SK-N-SH (cell line): ENCODE results near the gene SP100. TPM values are rescaled to one million over a fixed set of nuclear protein-coding genes. Genes with fewer than 3 reads are reported as not detected.

Experiments used
- CTCF ChIA-PET: fragments of 300-600, 350-600 bp; formaldehyde crosslinking; extraction: SDS; loops from one replicate; lab custom pipeline; 2021; lab: Yijun Ruan, JAX
- POLR2A ChIA-PET: fragments of 350-600 bp; sonication (Branson Sonifier 250); formaldehyde crosslinking; extraction: SDS; loops from one replicate; lab custom pipeline; 2020; ENCODE audit warnings: antibody characterized with exemption, inconsistent platforms; lab: Yijun Ruan, JAX
- DNase-seq: peaks from one replicate; pipeline ENCODE4 v3.0.0; 2012
- H2AFZ ChIP-seq: fragments of 200-600 bp; sonication (generic); 2 replicates; pipeline ENCODE4 v1.8.1; 2016; ENCODE audit warnings: antibody characterized with exemption, mild to moderate bottlenecking, low read depth
- H3F3A ChIP-seq: fragments of 200-600 bp; sonication (generic); replicated peaks from 2 replicates; pipeline ENCODE3; 2016; ENCODE audit warnings: antibody characterized with exemption, mild to moderate bottlenecking; ENCODE audit not compliant: insufficient read depth
- H3K27ac ChIP-seq, 2 experiments: fragments of 200-500 bp in 1 of 2; fragments of 200-600 bp in 1 of 2; sonication (Bioruptor generic) in 1 of 2; sonication (generic), shearing (Covaris generic) in 1 of 2; 2 replicates each; pipeline versions ENCODE4 v1.5.1 to v1.6.1; 2014 to 2016; ENCODE audit warnings: low read depth in 2 of 2, inconsistent platforms in 1 of 2, low read length in 1 of 2, mild to moderate bottlenecking in 1 of 2, mixed read lengths in 1 of 2
- H3K27me3 ChIP-seq: fragments of 200-600 bp; sonication (generic), shearing (Covaris generic); 2 replicates; pipeline ENCODE4 v1.6.1; 2016; ENCODE audit warnings: mixed run types; ENCODE audit not compliant: insufficient read depth
- H3K36me3 ChIP-seq, 2 experiments: fragments of 200-500 bp in 1 of 2; fragments of 200-600 bp in 1 of 2; sonication (Bioruptor generic) in 1 of 2; sonication (generic) in 1 of 2; replicated peaks in 1 of 2; 2 replicates each; pipeline versions ENCODE3 to v1.5.1; 2014 to 2016; ENCODE audit warnings: low read length in 1 of 2, mild to moderate bottlenecking in 1 of 2; ENCODE audit not compliant: insufficient read depth in 2 of 2, control insufficient read depth in 1 of 2
- H3K4me1 ChIP-seq, 2 experiments: fragments of 200-500 bp in 1 of 2; fragments of 200-600 bp in 1 of 2; sonication (Bioruptor generic) in 1 of 2; sonication (generic), shearing (Covaris generic) in 1 of 2; 2 replicates each; pipeline versions ENCODE4 v1.5.1 to v1.6.1; 2014 to 2016; ENCODE audit warnings: low read depth in 1 of 2, low read length in 1 of 2, mixed run types in 1 of 2; ENCODE audit not compliant: insufficient read depth in 2 of 2, control insufficient read depth in 1 of 2
- H3K4me2 ChIP-seq: fragments of 200-600 bp; sonication (generic), shearing (Covaris generic); 2 replicates; pipeline ENCODE4 v1.6.1; 2017; ENCODE audit warnings: mixed run types
- H3K4me3 ChIP-seq, 2 experiments: fragments of 200-500 bp in 1 of 2; fragments of 200-600 bp in 1 of 2; sonication (Bioruptor generic) in 1 of 2; sonication (generic), shearing (Covaris generic) in 1 of 2; 2 replicates each; pipeline versions ENCODE4 v1.5.1 to v1.8.1; 2014 to 2016; ENCODE audit warnings: low read depth in 2 of 2, inconsistent platforms in 1 of 2, low read length in 1 of 2, mild to moderate bottlenecking in 1 of 2, mixed read lengths in 1 of 2, moderate library complexity in 1 of 2
- H3K79me2 ChIP-seq: fragments of 200-600 bp; sonication (generic); 2 replicates; pipeline ENCODE4 v1.8.1; 2017; ENCODE audit warnings: mild to moderate bottlenecking; ENCODE audit not compliant: insufficient read depth
- H3K9ac ChIP-seq: fragments of 200-600 bp; sonication (generic); 2 replicates; pipeline ENCODE4 v1.6.1; 2017; ENCODE audit warnings: mixed run types
- H3K9me2 ChIP-seq: fragments of 200-600 bp; sonication (generic); 2 replicates; pipeline ENCODE4 v1.6.1; 2017; ENCODE audit warnings: mixed run types
- H3K9me3 ChIP-seq: fragments of 200-600 bp; sonication (generic); 2 replicates; pipeline ENCODE4 v1.6.1; 2017; ENCODE audit warnings: mixed run types, mild to moderate bottlenecking, moderate library complexity
- H4K20me1 ChIP-seq: fragments of 200-600 bp; sonication (generic); 2 replicates; pipeline ENCODE4 v1.6.1; 2017; ENCODE audit warnings: mild to moderate bottlenecking, mixed run types; ENCODE audit not compliant: insufficient read depth
- CHD2 ChIP-seq: fragments of 150-350 bp; IDR thresholded peaks from 2 replicates; pipeline ENCODE4 v1.6.1; 2018; ENCODE audit warnings: low read length; ENCODE audit not compliant: partially characterized antibody
- FOSL2 ChIP-seq: IDR thresholded peaks from 2 replicates; pipeline ENCODE4 v1.4.0; 2012; ENCODE audit warnings: low read depth, mild to moderate bottlenecking, moderate library complexity, borderline replicate concordance
- GABPA ChIP-seq: IDR thresholded peaks from 2 replicates; pipeline ENCODE4 v1.4.0; 2012; ENCODE audit warnings: low read depth, mild to moderate bottlenecking
- GATA2 ChIP-seq: sonication (generic); formaldehyde crosslinking; IDR thresholded peaks from 2 replicates; pipeline ENCODE4 v1.5.0; 2020; ENCODE audit warnings: mild to moderate bottlenecking, missing genetic modification reagents
- MXI1 ChIP-seq: IDR thresholded peaks from 2 replicates; pipeline ENCODE4 v1.6.1; 2012; ENCODE audit warnings: mild to moderate bottlenecking, low read depth, low read length, improper control_type of control experiment
- NFIC ChIP-seq: IDR thresholded peaks from 2 replicates; pipeline ENCODE4 v1.4.0; 2012; ENCODE audit warnings: borderline replicate concordance
- POLR2AphosphoS5 ChIP-seq: IDR thresholded peaks from 2 replicates; pipeline ENCODE4 v1.6.1; 2012; ENCODE audit warnings: low read depth, low read length
- RAD21 ChIP-seq: IDR thresholded peaks from 2 replicates; pipeline ENCODE4 v1.6.1; 2012; ENCODE audit warnings: mild to moderate bottlenecking, low read length
- RCOR1 ChIP-seq: fragments of 150-350 bp; IDR thresholded peaks from 2 replicates; pipeline ENCODE4 v1.6.1; 2017; ENCODE audit warnings: antibody characterized with exemption, low read length
- REST ChIP-seq: IDR thresholded peaks from 2 replicates; pipeline ENCODE4 v1.6.1; 2012; ENCODE audit warnings: mild to moderate bottlenecking, low read depth, low read length, moderate library complexity
- RFX5 ChIP-seq: IDR thresholded peaks from 2 replicates; pipeline ENCODE4 v1.6.1; 2012; ENCODE audit warnings: mild to moderate bottlenecking, improper control_type of control experiment, low read length
- RXRA ChIP-seq: IDR thresholded peaks from 2 replicates; pipeline ENCODE4 v1.4.0; 2012; ENCODE audit warnings: low read depth, mild to moderate bottlenecking, borderline replicate concordance
- SIN3A ChIP-seq: IDR thresholded peaks from 2 replicates; pipeline ENCODE4 v1.6.1; 2012; ENCODE audit warnings: low read depth, mild to moderate bottlenecking, low read length, moderate library complexity, borderline replicate concordance
- SMC3 ChIP-seq: IDR thresholded peaks from 2 replicates; pipeline ENCODE4 v1.6.1; 2012; ENCODE audit warnings: low read depth, low read length, improper control_type of control experiment
- TAF1 ChIP-seq: IDR thresholded peaks from 2 replicates; pipeline ENCODE4 v1.6.1; 2012; ENCODE audit warnings: low read depth, mild to moderate bottlenecking, low read length, moderate library complexity, borderline replicate concordance
- TEAD4 ChIP-seq: IDR thresholded peaks from 2 replicates; pipeline ENCODE4 v1.4.0; 2012; ENCODE audit warnings: mild to moderate bottlenecking, borderline replicate concordance; ENCODE audit not compliant: insufficient read depth
- YY1 ChIP-seq: IDR thresholded peaks from 2 replicates; pipeline ENCODE4 v1.4.0; 2012; ENCODE audit warnings: low read depth, mild to moderate bottlenecking
- WGBS: methylation state at CpG from one replicate; pipeline ENCODE4 v1.1.6; 2017; ENCODE audit warnings: low lambda C conversion rate; 5-methylcytosine and 5-hydroxymethylcytosine counted together
- polyA plus RNA-seq, 3 experiments: library from polyadenylated mRNA; depleted of rRNA; stranded (reverse); fragments of >200 nt; gene quantifications; 2 replicates each; pipeline ENCODE4 v1.2.3, GENCODE V29; 2012
- TF ChIP-seq, protein P1 (sequence below): fragments of 150-350 bp; IDR thresholded peaks from 2 replicates; pipeline ENCODE4 v1.6.1; 2016; ENCODE audit warnings: mild to moderate bottlenecking, low read depth, low read length
- TF ChIP-seq, protein P2 (sequence below): IDR thresholded peaks from 2 replicates; pipeline ENCODE4; 2012

The SP100 gene
- polyA plus RNA-seq, 1 of the 3 experiments (the other 2 are of a cell fraction): 38.1 TPM

- Histone ChIP-seq H3F3A (no peaks in the 10 kb centered on the region), H3K9me3 (no peaks in the 10 kb centered on the region), H3K4me1 (no peaks in the 10 kb centered on the region), H3K79me2 (no peaks in the 10 kb centered on the region), H3K27me3 (no peaks in the 10 kb centered on the region), H4K20me1 (no peaks in the 10 kb centered on the region), H3K4me3 (no peak overlapping the region), H2AFZ (no peak overlapping the region), H3K9me2 (no peaks in the 10 kb centered on the region; the same call in 1 of the 2 replicates), H3K36me3 (no peaks in the 10 kb centered on the region), H3K9ac (no peak overlapping the region), H3K4me2 (no peak overlapping the region), H3K27ac (no peak overlapping the region)
- ChIA-PET CTCF (no interaction called here), POLR2A (no interaction called here)
- 35% methylated on average over 2 of the region's 2 CpGs for WGBS
- DNase-seq: no peak
- TF ChIP-seq FOSL2 (no peak), TAF1 (no peak), CHD2 (no peak), MXI1 (no peak)
Observed at GRCh38 chr2:230569298-230569697, 153.3 kb downstream of the SP100 start.

DNA sequence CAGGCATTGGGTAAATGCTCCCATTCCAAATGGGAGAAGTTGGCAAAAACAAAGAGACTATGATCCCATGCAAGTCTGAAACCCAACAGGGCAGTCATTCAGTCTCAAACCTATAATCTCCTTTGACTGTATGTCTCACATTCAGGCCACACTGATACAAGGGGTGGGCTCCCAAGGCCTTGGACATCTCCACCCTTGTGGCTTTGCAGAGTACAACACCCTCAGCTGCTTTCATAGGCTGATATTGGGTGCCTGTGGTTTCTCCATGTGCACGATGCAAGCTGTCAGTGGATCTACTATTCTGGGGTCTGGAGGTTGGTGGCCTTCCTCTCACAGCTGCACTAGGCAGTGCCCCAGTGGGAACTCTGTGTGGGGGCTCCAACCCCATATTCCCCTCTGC lies 155.0 kb downstream of the SP100 start:
- Histone ChIP-seq H3K4me3 (no peak overlapping the region), H3K9me3 (no peaks in the 10 kb centered on the region), H3K4me1 (no peaks in the 10 kb centered on the region; a peak in 1 of 4 replicates), H4K20me1 (no peaks in the 10 kb centered on the region), H3K27ac (no peak overlapping the region), H2AFZ (no peak overlapping the region), H3F3A (no peaks in the 10 kb centered on the region), H3K27me3 (no peaks in the 10 kb centered on the region), H3K79me2 (no peaks in the 10 kb centered on the region), H3K9me2 (no peaks in the 10 kb centered on the region; the same call in 1 of the 2 replicates), H3K9ac (no peak overlapping the region), H3K4me2 (no peak overlapping the region), H3K36me3 (no peaks in the 10 kb centered on the region)
- CTCF ChIA-PET: no interaction called here
- WGBS: 8% methylated on average over 1 of the region's 1 CpG
- no peak for DNase-seq
- no peak for TF ChIP-seq SMC3
- TF ChIP-seq TEAD4: no peak
- no peak for TF ChIP-seq RAD21
- TF ChIP-seq YY1: no peak
- TF ChIP-seq, protein P1, sequence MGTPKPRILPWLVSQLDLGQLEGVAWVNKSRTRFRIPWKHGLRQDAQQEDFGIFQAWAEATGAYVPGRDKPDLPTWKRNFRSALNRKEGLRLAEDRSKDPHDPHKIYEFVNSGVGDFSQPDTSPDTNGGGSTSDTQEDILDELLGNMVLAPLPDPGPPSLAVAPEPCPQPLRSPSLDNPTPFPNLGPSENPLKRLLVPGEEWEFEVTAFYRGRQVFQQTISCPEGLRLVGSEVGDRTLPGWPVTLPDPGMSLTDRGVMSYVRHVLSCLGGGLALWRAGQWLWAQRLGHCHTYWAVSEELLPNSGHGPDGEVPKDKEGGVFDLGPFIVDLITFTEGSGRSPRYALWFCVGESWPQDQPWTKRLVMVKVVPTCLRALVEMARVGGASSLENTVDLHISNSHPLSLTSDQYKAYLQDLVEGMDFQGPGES: no peak
- no peak for TF ChIP-seq POLR2AphosphoS5
- TF ChIP-seq GATA2 (CRISPR knock-in tag): no peak
- TF ChIP-seq SIN3A: no peak
- no peak for TF ChIP-seq REST
- TF ChIP-seq MXI1: no peak
- TF ChIP-seq, protein P2, sequence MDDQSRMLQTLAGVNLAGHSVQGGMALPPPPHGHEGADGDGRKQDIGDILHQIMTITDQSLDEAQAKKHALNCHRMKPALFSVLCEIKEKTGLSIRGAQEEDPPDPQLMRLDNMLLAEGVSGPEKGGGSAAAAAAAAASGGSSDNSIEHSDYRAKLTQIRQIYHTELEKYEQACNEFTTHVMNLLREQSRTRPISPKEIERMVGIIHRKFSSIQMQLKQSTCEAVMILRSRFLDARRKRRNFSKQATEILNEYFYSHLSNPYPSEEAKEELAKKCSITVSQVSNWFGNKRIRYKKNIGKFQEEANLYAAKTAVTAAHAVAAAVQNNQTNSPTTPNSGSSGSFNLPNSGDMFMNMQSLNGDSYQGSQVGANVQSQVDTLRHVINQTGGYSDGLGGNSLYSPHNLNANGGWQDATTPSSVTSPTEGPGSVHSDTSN: no peak
- no peak for TF ChIP-seq RCOR1
- no peak for TF ChIP-seq NFIC
- TF ChIP-seq FOSL2: no peak
- TF ChIP-seq GABPA: no peak
- no peak for TF ChIP-seq RXRA
- no peak for TF ChIP-seq RFX5
- POLR2A ChIA-PET: no interaction called here
